IMR-90 (cell line): Measurements from ENCODE around the gene DCUN1D1. TPM values are rescaled to one million over a fixed set of nuclear protein-coding genes. Genes with fewer than 3 reads are reported as not detected.
A peak's percentile ranks its signal among the peaks of the same experiment; 100 is the strongest.

Experiments
- ATAC-seq: fragments of 200-7000 bp; cut with Tn5 transposase; 2 replicates; pipeline ENCODE4 v1.9.1; 2020; ENCODE audit warnings: low read depth, mild to moderate bottlenecking, moderate library complexity
- BruUV-seq: library from RNA; stranded (reverse); fragments of 400-500 nt; replicated peaks from 2 replicates; lab custom pipeline; 2021; lab: Mats Ljungman, UMichigan
- CTCF ChIA-PET: fragments of 300-600 bp; formaldehyde crosslinking; extraction: SDS; loops from one replicate; lab custom pipeline; 2021; ENCODE audit warnings: antibody characterized with exemption; lab: Yijun Ruan, JAX
- POLR2A ChIA-PET: fragments of 300-600 bp; sonication (Branson Sonifier 250); formaldehyde crosslinking; loops from one replicate; lab custom pipeline; 2022; ENCODE audit warnings: antibody characterized with exemption; ENCODE audit not compliant: unreplicated experiment; lab: Charles Lee
- DNase-seq: peaks from one replicate; pipeline ENCODE4 v3.0.0; 2013
- H2AFZ ChIP-seq: replicated peaks from 2 replicates; pipeline ENCODE3; 2013; ENCODE audit warnings: low read length, mild to moderate bottlenecking; ENCODE audit not compliant: poor library complexity
- H2AK5ac ChIP-seq: 2 replicates; pipeline ENCODE4 v1.6.1; 2013; ENCODE audit warnings: low read depth, low read length, inconsistent platforms
- H2AK9ac ChIP-seq: replicated peaks from 2 replicates; pipeline ENCODE3; 2013; ENCODE audit warnings: mild to moderate bottlenecking, low read depth, low read length, moderate library complexity; ENCODE audit not compliant: poor library complexity
- H2BK120ac ChIP-seq: 2 replicates; pipeline ENCODE4 v1.6.1; 2013; ENCODE audit warnings: low read depth, low read length, inconsistent platforms
- H2BK15ac ChIP-seq: 3 replicates; pipeline ENCODE4 v1.6.1; 2013; ENCODE audit warnings: low read depth, low read length, inconsistent platforms
- H2BK20ac ChIP-seq: 2 replicates; pipeline ENCODE4 v1.6.1; 2013; ENCODE audit warnings: low read depth, mild to moderate bottlenecking, inconsistent platforms, low read length, moderate library complexity
- H2BK5ac ChIP-seq: 2 replicates; pipeline ENCODE4 v1.6.1; 2013; ENCODE audit warnings: mild to moderate bottlenecking, low read depth, low read length, inconsistent platforms; ENCODE audit not compliant: poor library complexity, severe bottlenecking
- H3K14ac ChIP-seq: replicated peaks from 2 replicates; pipeline ENCODE4 v1.6.1; 2013; ENCODE audit warnings: low read depth, low read length, inconsistent platforms
- H3K18ac ChIP-seq: 2 replicates; pipeline ENCODE4 v1.6.1; 2013; ENCODE audit warnings: low read depth, low read length, control low read depth
- H3K23ac ChIP-seq: 2 replicates; pipeline ENCODE4 v1.6.1; 2013; ENCODE audit warnings: low read depth, low read length, inconsistent platforms
- H3K27ac ChIP-seq: 2 replicates; pipeline ENCODE4 v1.5.1; 2013; ENCODE audit warnings: mild to moderate bottlenecking, control low read depth, low read length; ENCODE audit not compliant: insufficient read depth
- H3K27me3 ChIP-seq: 2 replicates; pipeline ENCODE4 v1.6.1; 2013; ENCODE audit warnings: low read length; ENCODE audit not compliant: control insufficient read depth, insufficient read depth
- H3K36me3 ChIP-seq: 2 replicates; pipeline ENCODE4 v1.6.1; 2013; ENCODE audit warnings: low read length, mixed read lengths; ENCODE audit not compliant: control insufficient read depth, insufficient read depth
- H3K4ac ChIP-seq: 2 replicates; pipeline ENCODE4 v1.6.1; 2013; ENCODE audit warnings: low read depth, low read length, inconsistent platforms
- H3K4me1 ChIP-seq: 2 replicates; pipeline ENCODE4 v1.6.1; 2013; ENCODE audit warnings: low read length, mixed read lengths; ENCODE audit not compliant: control insufficient read depth, insufficient read depth
- H3K4me2 ChIP-seq: 2 replicates; pipeline ENCODE4 v1.6.1; 2013; ENCODE audit warnings: low read depth, mild to moderate bottlenecking, control low read depth, low read length, moderate library complexity
- H3K4me3 ChIP-seq: 2 replicates; pipeline ENCODE4 v1.5.1; 2013; ENCODE audit warnings: low read depth, mild to moderate bottlenecking, control low read depth, low read length, moderate library complexity; ENCODE audit not compliant: insufficient read depth
- H3K56ac ChIP-seq: 2 replicates; pipeline ENCODE4 v1.6.1; 2013; ENCODE audit warnings: low read length, inconsistent platforms; ENCODE audit not compliant: insufficient read depth; ENCODE audit errors: extremely low read depth
- H3K79me1 ChIP-seq, 2 experiments: 2 replicates each; pipeline ENCODE4 v1.6.1; 2013; ENCODE audit warnings: low read length in 2 of 2, inconsistent platforms in 1 of 2, low read depth in 1 of 2
- H3K9ac ChIP-seq: 2 replicates; pipeline ENCODE4 v1.6.1; 2013; ENCODE audit warnings: low read depth, low read length, control low read depth
- H3K9me1 ChIP-seq: 2 replicates; pipeline ENCODE4 v1.6.1; 2013; ENCODE audit warnings: low read length, inconsistent platforms; ENCODE audit not compliant: insufficient read depth
- H3K9me3 ChIP-seq: 2 replicates; pipeline ENCODE4 v1.6.1; 2013; ENCODE audit warnings: low read length; ENCODE audit not compliant: control insufficient read depth, insufficient read depth
- H4K20me1 ChIP-seq: 2 replicates; pipeline ENCODE4 v1.6.1; 2013; ENCODE audit warnings: low read length, inconsistent platforms; ENCODE audit not compliant: insufficient read depth
- H4K5ac ChIP-seq: 2 replicates; pipeline ENCODE4 v1.6.1; 2013; ENCODE audit warnings: mild to moderate bottlenecking, low read depth, low read length, control low read depth
- H4K8ac ChIP-seq, 2 experiments: 2 replicates each; pipeline ENCODE4 v1.6.1; 2013; ENCODE audit warnings: low read depth in 2 of 2, low read length in 2 of 2, control low read depth in 1 of 2, inconsistent platforms in 1 of 2
- H4K91ac ChIP-seq: 2 replicates; pipeline ENCODE4 v1.6.1; 2013; ENCODE audit warnings: low read depth, low read length, inconsistent platforms; ENCODE audit not compliant: insufficient read depth
- CEBPB ChIP-seq: IDR thresholded peaks from 2 replicates; pipeline ENCODE4 v1.6.1; 2012; ENCODE audit warnings: low read depth, low read length, improper control_type of control experiment
- ELK1 ChIP-seq: fragments of 150-350 bp; IDR thresholded peaks from 2 replicates; pipeline ENCODE4 v1.6.1; 2016; ENCODE audit warnings: low read depth, mild to moderate bottlenecking, low read length, moderate library complexity, borderline replicate concordance
- FOS ChIP-seq: fragments of 150-350 bp; IDR thresholded peaks from 2 replicates; pipeline ENCODE4 v1.6.1; 2016; ENCODE audit warnings: low read depth, low read length
- MAZ ChIP-seq: IDR thresholded peaks from 2 replicates; pipeline ENCODE4 v1.6.1; 2012; ENCODE audit warnings: low read depth, mild to moderate bottlenecking, low read length, improper control_type of control experiment, moderate library complexity, borderline replicate concordance
- WGBS, 2 experiments: methylation state at CpG; one replicate each; pipeline versions ENCODE4 v1.1.5 to v1.1.7; 2013; ENCODE audit warnings: missing lambda C conversion rate in 2 of 2; ENCODE audit not compliant: insufficient read length in 1 of 2; ENCODE audit errors: extremely low coverage in 2 of 2; 5-methylcytosine and 5-hydroxymethylcytosine counted together
- dilution Hi-C: fragments of 300-500 bp; cut with HindIII; formaldehyde crosslinking; loops from one replicate; pipeline ENCODE4 v1.14.3; 2018; ENCODE audit warnings: low sequenced_read_pairs; ENCODE audit not compliant: unreplicated experiment
- in situ Hi-C: fragments of 300-500 bp; cut with MboI; formaldehyde crosslinking; loops from 3 replicates; pipeline ENCODE4 v1.14.3; 2019; ENCODE audit warnings: low sequenced_read_pairs, inconsistent platforms, mixed read lengths
- intact Hi-C: fragments of 100-400 bp; cut with micrococcal nuclease; formaldehyde crosslinking; loops from 2 replicates; pipeline ENCODE4 v1.10.0; 2022
- polyA plus RNA-seq, 3 experiments: library from polyadenylated mRNA; depleted of rRNA; stranded (reverse); fragments of >200 nt; gene quantifications; 2 replicates each; pipeline ENCODE4 v1.2.3, GENCODE V29; 2012; ENCODE audit warnings: low replicate concordance in 1 of 3
- total RNA-seq: library from RNA; depleted of rRNA; stranded (reverse); fragments of >200 nt; gene quantifications from 2 replicates; pipeline ENCODE4 v1.2.3, GENCODE V29; 2012

The DCUN1D1 gene
- total and polyA plus RNA-seq, 2 of the 4 experiments (the other 2 are of a cell fraction), result 12.5 to 17.7 TPM

- Histone ChIP-seq H3K4me2 (no peak overlapping the region), H2BK5ac (no peak overlapping the region), H3K9me1 (no peaks in the 10 kb centered on the region), H3K23ac (no peak overlapping the region), H3K18ac (no peak overlapping the region), H3K79me1 (no peaks in the 10 kb centered on the region), H2BK120ac (no peak overlapping the region), H3K9ac (no peak overlapping the region), H3K36me3 (0 out of 2 replicates have a peak, but pooled peaks cover 1% of the 10 kb centered on the region), H4K8ac (no peak overlapping the region), H3K9me3 (no peaks in the 10 kb centered on the region), H3K56ac (no peak overlapping the region), H2BK15ac (no peak overlapping the region), H3K27me3 (no peaks in the 10 kb centered on the region), H3K4me3 (no peak overlapping the region), H4K91ac (no peak overlapping the region), H4K20me1 (no peaks in the 10 kb centered on the region), H2BK20ac (no peak overlapping the region), H3K14ac (no peak overlapping the region), H2AK5ac (no peak overlapping the region), H3K4me1 (no peaks in the 10 kb centered on the region), H2AFZ (no peak overlapping the region), H2AK9ac (no peak overlapping the region), H4K5ac (no peak overlapping the region), H3K4ac (no peak overlapping the region), H3K27ac (no peak overlapping the region)
- ATAC-seq, result peak; percentile 51
- TF ChIP-seq MAZ (no peak), FOS (no peak), CEBPB (peak; percentile 69), ELK1 (no peak)
- ChIA-PET CTCF (interaction anchor here (1.5 kb wide), 1 partner anchor 20 kb away, joined by 3 read pairs; no protein-coding TSS in a partner anchor), POLR2A (no interaction called here)
- dilution Hi-C loops (no loop called here), intact Hi-C loops (no loop called here), in situ Hi-C loops (loop anchor here (25.0 kb wide), 1 partner anchor 465 kb away; no protein-coding TSS in a partner anchor)
- DNase-seq, result peak; percentile 42
- BruUV-seq, result no TSS peak
- no CpG with 5 or more reads among the region's 4 CpGs for WGBS, 2 experiments
These were observed 58.5 kb downstream of the DCUN1D1 start for GRCh38 chr3:182921665-182922355.
